HepG2 (cell line): ENCODE data around the gene MYH9. TPM values are rescaled to one million over a fixed set of nuclear protein-coding genes. Genes with fewer than 3 reads are reported as not detected.

ENCODE experiments used
- AHR ChIP-seq: IDR thresholded peaks from 2 replicates; pipeline ENCODE4 v1.6.1; 2018; ENCODE audit warnings: missing genetic modification reagents, missing compliant biosample characterization
- ELF4 ChIP-seq: sonication (generic); formaldehyde crosslinking; IDR thresholded peaks from 2 replicates; pipeline ENCODE4 v1.5.0; 2020; ENCODE audit warnings: missing genetic modification reagents, mild to moderate bottlenecking, moderate library complexity, borderline replicate concordance
- HBP1 ChIP-seq: IDR thresholded peaks from 2 replicates; pipeline ENCODE4 v1.6.1; 2016; ENCODE audit warnings: low read depth, control low read depth
- NFYB ChIP-seq: sonication (generic); formaldehyde crosslinking; IDR thresholded peaks from 2 replicates; pipeline ENCODE4 v1.4.0; 2020; ENCODE audit warnings: missing genetic modification reagents
- NONO ChIP-seq, 2 experiments: fragments of 450-650 bp in 1 of 2; sonication (generic) in 1 of 2; formaldehyde crosslinking in 1 of 2; IDR thresholded peaks in 1 of 2; conservative IDR thresholded peaks in 1 of 2; 2 replicates each; pipeline versions ENCODE4 v1.6.1 to v1.8.0; 2017 to 2022; ENCODE audit warnings: mild to moderate bottlenecking in 1 of 2, missing genetic modification reagents in 1 of 2, moderate library complexity in 1 of 2
- PHF5A ChIP-seq: IDR thresholded peaks from one replicate; pipeline ENCODE4 v1.6.1; 2018; ENCODE audit warnings: low read depth, missing genetic modification reagents; ENCODE audit not compliant: unreplicated experiment
- POGZ ChIP-seq: sonication (generic); formaldehyde crosslinking; IDR thresholded peaks from 2 replicates; pipeline ENCODE4 v1.4.0; 2020; ENCODE audit warnings: mild to moderate bottlenecking, missing genetic modification reagents
- SETDB1 ChIP-seq: sonication (generic); formaldehyde crosslinking; IDR thresholded peaks from 2 replicates; pipeline ENCODE4 v1.5.1; 2020; ENCODE audit warnings: missing genetic modification reagents, mild to moderate bottlenecking, borderline replicate concordance
- STAT6 ChIP-seq: sonication (generic); formaldehyde crosslinking; IDR thresholded peaks from 2 replicates; pipeline ENCODE4 v1.4.0; 2020; ENCODE audit warnings: missing genetic modification reagents, mild to moderate bottlenecking, borderline replicate concordance
- TBP ChIP-seq: sonication (generic); formaldehyde crosslinking; IDR thresholded peaks from 2 replicates; pipeline ENCODE4 v1.5.0; 2020; ENCODE audit warnings: missing genetic modification reagents
- UBTF ChIP-seq: sonication (generic); formaldehyde crosslinking; IDR thresholded peaks from 2 replicates; pipeline ENCODE4 v1.4.0; 2020; ENCODE audit warnings: mild to moderate bottlenecking, missing genetic modification reagents
- ZFX ChIP-seq: sonication (generic); formaldehyde crosslinking; IDR thresholded peaks from 2 replicates; pipeline ENCODE4 v1.4.0; 2020; ENCODE audit warnings: mild to moderate bottlenecking, low read depth, missing genetic modification reagents, moderate library complexity
- ZKSCAN1 ChIP-seq: fragments of 150-350 bp; IDR thresholded peaks from 2 replicates; pipeline ENCODE4 v1.6.1; 2014; ENCODE audit warnings: low read length
- ZNF232 ChIP-seq: sonication (generic); formaldehyde crosslinking; IDR thresholded peaks from 2 replicates; pipeline ENCODE4 v1.4.0; 2020; ENCODE audit warnings: missing genetic modification reagents, borderline replicate concordance
- ZNF350 ChIP-seq: sonication (generic); formaldehyde crosslinking; IDR thresholded peaks from 2 replicates; pipeline ENCODE4 v1.4.0; 2020; ENCODE audit warnings: mild to moderate bottlenecking, low read depth, missing genetic modification reagents, borderline replicate concordance
- ZNF414 ChIP-seq: sonication (generic); formaldehyde crosslinking; IDR thresholded peaks from 2 replicates; pipeline ENCODE4 v1.5.0; 2020; ENCODE audit warnings: missing genetic modification reagents
- ZNF503 ChIP-seq: sonication (generic); formaldehyde crosslinking; IDR thresholded peaks from 2 replicates; pipeline ENCODE4 v1.4.0; 2020; ENCODE audit warnings: missing genetic modification reagents
- ZNF598 ChIP-seq: sonication (generic); formaldehyde crosslinking; IDR thresholded peaks from 2 replicates; pipeline ENCODE4 v1.5.1; 2020; ENCODE audit warnings: mild to moderate bottlenecking, missing genetic modification reagents, borderline replicate concordance
- ZNF749 ChIP-seq: sonication (generic); formaldehyde crosslinking; IDR thresholded peaks from 2 replicates; pipeline ENCODE4 v1.8.0; 2022; ENCODE audit warnings: mild to moderate bottlenecking, missing genetic modification reagents, moderate library complexity, borderline replicate concordance
- polyA plus RNA-seq, 8 experiments: library from polyadenylated mRNA; depleted of rRNA in 3 of 8; stranded (reverse) in 7 of 8; unstranded in 1 of 8; fragments of >200 nt; fragmentation: Illumina TruSeq in 4 of 8; extraction: Trizol in 4 of 8; gene quantifications; 2 replicates each; pipeline versions ENCODE4 v1.2.1 to v1.2.3, GENCODE V29; 2011 to 2016; ENCODE audit warnings: low read depth in 4 of 8, missing spikeins in 1 of 8, mixed read lengths in 1 of 8; ENCODE audit not compliant: insufficient read depth in 1 of 8
- total RNA-seq, 5 experiments: library from RNA; depleted of rRNA; stranded (reverse); fragments of >200 nt; fragmentation: Illumina TruSeq; extraction: Trizol; gene quantifications; 2 replicates each; pipeline ENCODE4 v1.2.3, GENCODE V29; 2016; ENCODE audit warnings: low read depth in 1 of 5

Gene MYH9
- total and polyA plus RNA-seq, 2 of the 13 experiments (the other 11 are each of a cell fraction or from before 2014, with no cell fraction given): 50.7 to 98.5 TPM

- TF ChIP-seq UBTF (CRISPR knock-in tag): peak; percentile 61
- no peak for TF ChIP-seq PHF5A
- TF ChIP-seq POGZ: 0 out of 2 replicates have a peak, but pooled peaks have one; percentile 29
- TF ChIP-seq NONO (IDR thresholded peaks at IDR 0.05): no peak
- 0 out of 2 replicates have a peak, but pooled peaks have one; percentile 27 for TF ChIP-seq NONO (CRISPR knock-in tag; conservative IDR thresholded peaks at IDR 0.05)
- TF ChIP-seq ZNF414 (CRISPR knock-in tag): no peak
- peak; percentile 23; the same call in 1 of the 2 replicates for TF ChIP-seq NFYB (CRISPR knock-in tag)
- no peak for TF ChIP-seq STAT6 (CRISPR knock-in tag)
- 0 out of 2 replicates have a peak, but pooled peaks have one; percentile 16 for TF ChIP-seq ZNF350 (CRISPR knock-in tag)
- TF ChIP-seq ZKSCAN1: no peak
- TF ChIP-seq HBP1: 0 out of 2 replicates have a peak, but pooled peaks have one; percentile 37
- TF ChIP-seq ZFX (CRISPR knock-in tag): peak; percentile 32; the same call in 1 of the 2 replicates
- TF ChIP-seq ZNF598: no peak
- TF ChIP-seq AHR (CRISPR knock-in tag): no peak
- no peak for TF ChIP-seq SETDB1 (CRISPR knock-in tag)
- TF ChIP-seq ZNF749 (CRISPR knock-in tag): no peak
- peak; percentile 64; the same call in 1 of the 2 replicates for TF ChIP-seq ZNF232
- no peak for TF ChIP-seq ZNF503 (CRISPR knock-in tag)
- TF ChIP-seq ELF4: 0 out of 2 replicates have a peak, but pooled peaks have one; percentile 15
- no peak for TF ChIP-seq TBP (CRISPR knock-in tag)
These were observed 663 bp downstream of the MYH9 start (continued) for GRCh38 chr22:36386900-36387708.
